UCSD-AML1 (cell line): ENCODE data around the gene RHBDD1.

ENCODE experiments used
- DNase-seq: peaks from one replicate; lab custom pipeline; 2025; ENCODE audit not compliant: unreplicated experiment; lab: John Stamatoyannopoulos, UW

The RHBDD1 gene

DNA sequence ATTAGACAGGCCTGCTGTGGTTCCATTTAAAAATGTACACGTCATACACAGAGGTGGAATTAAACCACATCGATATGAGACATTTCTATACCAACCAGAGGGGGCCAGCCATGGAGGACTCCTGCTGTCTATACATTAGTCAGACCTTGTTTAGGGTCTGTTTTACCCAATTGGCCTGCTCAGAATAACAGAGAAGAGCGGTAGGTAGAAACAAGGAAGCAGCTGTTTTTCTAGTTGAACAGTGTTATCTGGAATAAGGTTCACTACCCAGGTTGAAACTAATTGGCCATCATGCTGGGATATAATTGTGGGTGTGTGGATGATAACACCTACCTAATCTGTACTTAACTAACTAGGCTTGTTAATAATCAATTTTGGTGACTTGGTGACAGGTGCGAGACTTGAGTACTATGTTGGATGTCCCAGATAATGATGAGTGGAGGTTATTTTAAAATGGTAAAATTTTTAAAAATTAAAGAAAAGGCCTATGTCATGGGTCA is 47.5 kb downstream of the RHBDD1 start:
- DNase-seq, result no peak

DNA sequence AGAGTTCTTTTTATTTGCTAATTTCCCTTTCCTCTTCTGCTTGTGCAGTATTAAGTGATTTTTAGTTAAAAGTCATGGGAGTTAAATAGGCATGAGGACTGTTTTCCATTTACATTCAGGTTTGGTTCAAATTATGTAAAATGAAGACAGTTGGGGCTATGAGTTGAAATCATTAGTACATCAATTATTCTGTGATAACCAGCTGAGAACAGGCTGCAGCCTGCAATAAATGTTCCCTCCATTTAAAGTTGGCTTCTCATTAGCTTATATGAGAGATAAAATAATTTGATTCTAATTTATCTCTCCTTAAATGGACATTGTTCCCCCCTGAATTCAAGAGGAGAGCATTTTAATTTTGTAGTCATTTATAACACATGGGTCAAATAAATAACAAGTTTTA is 48.3 kb downstream of the RHBDD1 start:
- DNase-seq, result no peak

DNA sequence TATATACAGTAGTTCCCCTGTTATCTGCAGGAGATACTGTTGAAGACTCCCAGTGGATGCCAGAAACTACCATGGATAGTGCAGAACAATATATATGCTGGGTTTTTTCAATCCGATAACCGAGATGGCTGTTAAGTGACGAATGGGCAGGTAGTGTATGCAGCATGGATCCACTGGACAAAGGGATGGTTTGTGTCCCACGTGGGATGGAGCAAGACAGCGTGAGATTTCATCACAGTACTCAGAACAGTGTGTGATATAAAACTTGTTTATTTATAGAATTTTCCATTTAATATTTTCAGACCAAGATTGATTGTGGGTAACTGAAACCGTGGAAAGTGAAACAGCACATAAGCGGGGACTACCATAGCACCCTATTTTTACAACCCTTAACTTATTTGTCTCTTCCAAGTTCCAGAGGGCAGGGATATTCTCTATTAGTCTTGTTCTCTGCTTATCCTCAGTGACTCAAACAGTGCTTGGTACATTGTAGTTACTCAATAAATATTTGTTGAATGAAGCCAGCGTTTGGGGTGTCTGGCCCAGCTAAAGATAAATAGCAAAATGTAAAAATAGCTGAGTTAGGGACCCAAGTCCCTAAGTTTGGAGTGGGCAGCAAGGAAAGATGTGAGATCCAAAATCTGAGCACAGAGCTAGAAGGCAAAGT is 50.0 kb downstream of the RHBDD1 start:
- no peak for DNase-seq

DNA sequence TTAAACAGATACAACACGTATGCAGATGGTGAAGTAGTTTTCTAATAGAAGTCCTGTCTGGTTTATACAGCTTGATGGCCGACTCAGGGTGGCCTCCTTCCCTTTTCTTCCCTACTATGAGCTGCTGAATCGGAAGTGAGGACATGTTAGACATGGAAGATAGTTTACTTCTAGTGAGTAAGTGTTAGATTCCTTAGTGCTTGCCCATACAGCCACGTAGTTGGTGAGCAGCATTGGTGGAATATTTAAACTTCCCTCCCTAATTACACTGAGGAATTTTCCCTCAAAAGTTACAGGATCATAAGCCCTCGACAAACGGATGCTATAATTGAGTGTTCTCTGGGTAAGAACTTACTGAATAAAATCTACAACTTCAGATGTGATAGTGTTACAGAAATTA is 52.1 kb downstream of the RHBDD1 start:
- DNase-seq, result no peak

GRCh38 chr2:226888378-226888965 is 52.6 kb downstream of the RHBDD1 start:
- DNase-seq, result no peak

DNA sequence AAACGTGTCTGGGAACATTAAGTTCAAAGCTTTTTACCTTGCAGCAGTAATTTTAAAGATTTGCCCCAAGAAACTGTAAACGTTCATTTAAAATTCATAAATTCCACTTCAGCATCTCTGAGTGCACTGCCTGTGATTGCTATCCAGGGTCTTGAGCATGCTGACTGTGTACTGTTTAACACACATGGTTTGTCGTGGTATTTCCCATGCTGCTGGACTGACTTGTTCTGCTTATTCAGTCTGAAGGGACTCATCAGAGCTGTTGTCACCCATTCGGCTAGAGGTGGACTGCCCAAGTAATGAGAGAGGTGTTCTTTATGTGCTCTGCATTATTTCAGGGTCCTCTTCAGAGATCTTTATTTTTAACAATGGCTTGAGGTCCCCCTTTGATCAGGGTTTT is 53.1 kb downstream of the RHBDD1 start:
- DNase-seq, result no peak

- DNase-seq, result no peak
Measured at GRCh38 chr2:226890286-226890685, 54.4 kb downstream of the RHBDD1 start.

- no peak for DNase-seq
Measured at GRCh38 chr2:226891780-226892590, 56.1 kb downstream of the RHBDD1 start.

GRCh38 chr2:226892729-226893128 is 56.9 kb downstream of the RHBDD1 start:
- no peak for DNase-seq

DNA sequence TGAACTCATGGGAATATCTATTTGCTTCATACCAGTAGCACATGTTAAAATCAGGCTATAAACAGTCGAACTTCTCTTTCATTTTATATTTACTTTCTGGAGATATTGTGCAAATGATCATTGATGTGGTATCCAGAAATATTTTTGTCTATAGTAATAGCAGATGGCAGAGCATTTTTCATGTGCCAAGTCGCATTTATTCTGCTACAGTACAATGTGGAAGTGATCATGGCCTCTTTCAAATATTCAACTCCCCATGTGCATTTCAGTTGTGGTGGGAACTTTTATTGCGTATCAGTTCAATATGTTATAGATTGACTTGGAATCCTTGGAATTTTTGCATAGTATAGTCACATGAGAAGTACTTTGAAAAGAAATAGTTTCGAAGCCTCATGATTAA is 57.4 kb downstream of the RHBDD1 start:
- DNase-seq, result no peak

GRCh38 chr2:226894752-226895151 is 58.9 kb downstream of the RHBDD1 start:
- no peak for DNase-seq

DNA sequence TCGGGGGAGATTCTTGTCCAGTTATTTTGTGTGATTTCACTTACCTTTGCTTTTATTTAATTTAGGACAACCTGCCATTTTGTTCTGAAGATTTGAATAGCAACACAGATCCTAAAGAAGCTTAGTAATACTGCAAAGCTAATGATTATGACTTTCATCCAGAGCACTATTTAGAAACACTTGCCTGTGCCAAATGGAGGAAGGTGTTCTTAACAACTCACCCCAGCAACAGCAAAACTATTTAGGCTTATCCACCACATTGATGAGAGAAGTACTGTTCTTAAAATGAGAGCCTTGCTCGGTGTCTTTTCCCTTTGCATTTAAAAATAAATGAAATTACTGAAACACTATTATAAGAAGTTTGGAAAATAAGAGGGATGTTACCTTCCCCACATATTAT is 59.7 kb downstream of the RHBDD1 start:
- no peak for DNase-seq

GRCh38 chr2:226898121-226898520 is 62.3 kb downstream of the RHBDD1 start:
- DNase-seq, result no peak

- DNase-seq, result no peak
Measured at GRCh38 chr2:226898897-226899296, 63.0 kb downstream of the RHBDD1 start.

GRCh38 chr2:226902041-226902966 is 66.5 kb downstream of the RHBDD1 start:
- DNase-seq, result no peak

DNA sequence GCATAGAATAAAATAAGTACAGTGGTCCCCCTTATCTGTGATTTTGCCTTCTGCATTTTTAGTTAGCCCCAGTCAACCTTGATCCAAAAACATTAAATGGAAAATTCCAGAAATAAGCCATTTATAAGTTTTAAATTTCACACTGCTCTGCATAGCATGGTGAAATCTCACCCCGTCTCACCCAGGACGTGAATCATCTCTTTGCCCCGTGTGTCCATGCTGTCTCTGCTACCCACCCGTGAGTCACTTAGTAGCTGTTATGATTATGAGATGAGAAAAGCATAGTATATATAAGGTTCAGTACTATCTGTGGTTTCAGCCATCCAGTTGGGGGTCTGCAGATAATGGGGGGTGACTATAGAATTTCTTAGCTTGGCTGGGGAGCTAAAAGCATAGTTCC is 67.3 kb downstream of the RHBDD1 start:
- DNase-seq, result no peak

GRCh38 chr2:226904592-226904991 is 68.7 kb downstream of the RHBDD1 start:
- DNase-seq, result no peak

DNA sequence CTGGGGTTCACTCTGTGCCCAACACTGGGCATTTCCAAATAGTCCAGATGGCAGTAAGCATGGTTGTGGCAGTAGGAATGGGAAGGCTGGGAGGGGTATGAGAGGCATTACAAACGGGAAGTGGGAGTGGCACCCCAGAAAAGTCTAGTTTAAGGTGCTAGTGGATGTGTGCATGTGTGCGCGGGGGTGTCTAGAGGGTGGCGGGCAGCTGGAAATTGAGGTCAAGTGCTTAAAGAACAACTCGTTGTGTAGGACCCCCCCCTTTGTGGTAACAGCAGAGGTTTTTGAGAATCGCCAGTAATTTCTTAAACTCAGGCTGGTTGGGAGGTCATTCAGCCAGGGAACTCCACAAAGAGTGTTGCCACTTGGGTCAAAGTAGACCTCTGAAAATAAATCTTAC is 69.9 kb downstream of the RHBDD1 start:
- no peak for DNase-seq

- no peak for DNase-seq
Measured at GRCh38 chr2:226906163-226906693, 70.4 kb downstream of the RHBDD1 start.

GRCh38 chr2:226909126-226909525 is 73.3 kb downstream of the RHBDD1 start:
- DNase-seq, result no peak

- DNase-seq, result no peak
Measured at GRCh38 chr2:226909836-226910235, 74.0 kb downstream of the RHBDD1 start.
